Skeletal muscle tissue (tissue), 4 donors: Measurements from ENCODE around the gene BTN1A1. TPM values are rescaled to one million over a fixed set of nuclear protein-coding genes. Genes with fewer than 3 reads are reported as not detected.
"Not testable (repeated sequence)": the region's sequence is repeated elsewhere in the genome, so short reads cannot be mapped to it uniquely, and the experiment has no call there.

Source experiments
- H3K27ac ChIP-seq: one replicate; pipeline ENCODE4 v1.7.0; 2013; ENCODE audit warnings: mild to moderate bottlenecking, low read depth, low read length, inconsistent platforms
- H3K27me3 ChIP-seq, 3 donors: one replicate each; pipeline ENCODE4 v1.7.0; 2013; ENCODE audit warnings: low read length in 3 of 3; ENCODE audit not compliant: control insufficient read depth in 3 of 3, insufficient read depth in 3 of 3
- H3K36me3 ChIP-seq, 3 donors: one replicate each; pipeline ENCODE4 v1.7.0; 2013; ENCODE audit warnings: low read length in 3 of 3; ENCODE audit not compliant: control insufficient read depth in 3 of 3, insufficient read depth in 3 of 3
- H3K4me1 ChIP-seq, 3 donors: one replicate each; pipeline ENCODE4 v1.7.0; 2013; ENCODE audit warnings: low read length in 3 of 3, mild to moderate bottlenecking in 3 of 3; ENCODE audit not compliant: control insufficient read depth in 3 of 3, insufficient read depth in 3 of 3
- H3K4me3 ChIP-seq, 3 donors: one replicate each; pipeline ENCODE4 v1.7.0; 2013; ENCODE audit warnings: low read length in 3 of 3
- H3K9ac ChIP-seq, 3 donors: one replicate each; pipeline ENCODE4 v1.7.0; 2013; ENCODE audit warnings: low read length in 3 of 3, mild to moderate bottlenecking in 3 of 3, moderate library complexity in 2 of 3, low read depth in 1 of 3
- H3K9me3 ChIP-seq, 3 donors: one replicate each; pipeline ENCODE4 v1.7.0; 2013; ENCODE audit warnings: low read length in 3 of 3; ENCODE audit not compliant: control insufficient read depth in 3 of 3
- total RNA-seq: library from RNA; depleted of rRNA; stranded (reverse); fragments of >200 nt; gene quantifications from one replicate; pipeline ENCODE4 v1.2.3, GENCODE V29; 2014
- donor health status: Osteomylitis.

The BTN1A1 gene
- not detected for total RNA-seq

- Histone ChIP-seq H3K4me3 (no peak within 1 kb of the TSS), H3K27me3 (peaks cover 17 to 23% (median 17%) of the 10 kb centered on the region in 3 donors), H3K9ac (no peak within 1 kb of the TSS)
Observed at GRCh38 chr6:26500102-26500501, at the start of gene BTN1A1. TSS of gene BTN1A1 (plus strand) at chr6:26500303. CDS start at chr6:26501287, 984 bp downstream.

GRCh38 chr6:26452631-26453235 is 47.4 kb upstream of the BTN1A1 start:
- Histone ChIP-seq H3K4me1 (peaks cover 6 to 8% (median 7%) of the 10 kb centered on the region in 3 donors), H3K9ac (no peak overlapping the region), H3K9me3 (no peaks in the 10 kb centered on the region), H3K36me3 (peaks cover 0 to 13% (median 4%) of the 10 kb centered on the region in 3 donors), H3K27me3 (no peaks in the 10 kb centered on the region), H3K27ac (no peak overlapping the region), H3K4me3 (no peak overlapping the region)

More at GRCh38 chr6:26500102-26500501, at the start of gene BTN1A1:
- no peak within 1 kb of the TSS for H3K27ac ChIP-seq
- no peaks in the 10 kb centered on the region for H3K9me3 ChIP-seq
- H3K36me3 ChIP-seq: no peaks in the 10 kb centered on the region
- peaks cover 3 to 7% (median 6%) of the 10 kb centered on the region in 3 donors for H3K4me1 ChIP-seq

GRCh38 chr6:26454631-26455030 is 45.5 kb upstream of the BTN1A1 start:
- Histone ChIP-seq H3K27ac (no peak overlapping the region), H3K4me3 (no peak overlapping the region), H3K4me1 (peaks cover 13 to 17% (median 16%) of the 10 kb centered on the region in 3 donors), H3K9me3 (no peaks in the 10 kb centered on the region), H3K36me3 (peaks cover 3 to 7% (median 6%) of the 10 kb centered on the region in 3 donors), H3K27me3 (no peaks in the 10 kb centered on the region), H3K9ac (no peak overlapping the region)

GRCh38 chr6:26455357-26455970 is 44.6 kb upstream of the BTN1A1 start:
- H3K9me3 ChIP-seq: no peaks in the 10 kb centered on the region
- no peak overlapping the region for H3K4me3 ChIP-seq
- H3K36me3 ChIP-seq: peaks cover 10 to 11% (median 11%) of the 10 kb centered on the region in 3 donors
- no peak overlapping the region for H3K9ac ChIP-seq
- H3K27ac ChIP-seq: no peak overlapping the region
- H3K27me3 ChIP-seq: no peaks in the 10 kb centered on the region
- H3K4me1 ChIP-seq: peaks cover 18 to 23% (median 19%) of the 10 kb centered on the region in 3 donors

GRCh38 chr6:26457264-26457805 is 42.8 kb upstream of the BTN1A1 start:
- peaks cover 12 to 20% (median 17%) of the 10 kb centered on the region in 3 donors for H3K36me3 ChIP-seq
- peak overlapping the region; percentile 89 to 95 (median 93) for H3K9ac ChIP-seq
- peaks cover 21 to 30% (median 26%) of the 10 kb centered on the region in 3 donors for H3K4me1 ChIP-seq
- H3K27ac ChIP-seq: peak overlapping the region; percentile 93
- peak overlapping the region; percentile 90 to 96 (median 91) for H3K4me3 ChIP-seq
- no peaks in the 10 kb centered on the region for H3K9me3 ChIP-seq
- no peaks in the 10 kb centered on the region for H3K27me3 ChIP-seq

GRCh38 chr6:26457806-26458688 is 42.1 kb upstream of the BTN1A1 start, which contains the start of gene BTN2A1:
TSS of gene BTN2A1 (plus strand) at chr6:26457955. CDS start at chr6:26458637, 682 bp downstream.
- Histone ChIP-seq H3K9ac (peak within 1 kb of the TSS; percentile 89 to 95 (median 93)), H3K27ac (peak within 1 kb of the TSS; percentile 93), H3K27me3 (no peaks in the 10 kb centered on the region), H3K36me3 (peaks cover 13 to 25% (median 23%) of the 10 kb centered on the region in 3 donors), H3K4me3 (peak within 1 kb of the TSS; percentile 90 to 96 (median 91)), H3K9me3 (no peaks in the 10 kb centered on the region), H3K4me1 (peaks cover 21 to 30% (median 26%) of the 10 kb centered on the region in 3 donors)

- no peaks in the 10 kb centered on the region for H3K9me3 ChIP-seq
- peak overlapping the region; percentile 13 to 34 (median 18) for H3K9ac ChIP-seq
- H3K27me3 ChIP-seq: no peaks in the 10 kb centered on the region
- peaks cover 21 to 30% (median 26%) of the 10 kb centered on the region in 3 donors for H3K4me1 ChIP-seq
- H3K4me3 ChIP-seq: peak overlapping the region in 2 of 3 donors; percentile 44 to 96
- H3K27ac ChIP-seq: no peak overlapping the region
- peaks cover 20 to 37% (median 35%) of the 10 kb centered on the region in 3 donors for H3K36me3 ChIP-seq
Observed at GRCh38 chr6:26459023-26459810, 40.9 kb upstream of the BTN1A1 start.

GRCh38 chr6:26461353-26461752 is 38.8 kb upstream of the BTN1A1 start:
- Histone ChIP-seq H3K4me1 (peaks cover 21 to 30% (median 26%) of the 10 kb centered on the region in 3 donors), H3K36me3 (peaks cover 41 to 58% (median 56%) of the 10 kb centered on the region in 3 donors)
- not testable (repeated sequence) for H3K27ac ChIP-seq, H3K4me3 ChIP-seq, H3K9me3 ChIP-seq, H3K27me3 ChIP-seq, H3K9ac ChIP-seq

GRCh38 chr6:26464014-26464413 is 36.1 kb upstream of the BTN1A1 start:
- Histone ChIP-seq H3K9ac (no peak overlapping the region), H3K4me1 (peaks cover 11 to 20% (median 19%) of the 10 kb centered on the region in 3 donors), H3K4me3 (no peak overlapping the region), H3K27ac (no peak overlapping the region), H3K36me3 (peaks cover 65 to 83% (median 76%) of the 10 kb centered on the region in 3 donors), H3K27me3 (no peaks in the 10 kb centered on the region), H3K9me3 (no peaks in the 10 kb centered on the region)
